GM23338 (cell line): Measurements from ENCODE around the gene DAAM2. TPM values are rescaled to one million over a fixed set of nuclear protein-coding genes. Genes with fewer than 3 reads are reported as not detected.

Experiments used
- ATAC-seq: fragments of 200-7000 bp; cut with Tn5 transposase; 3 replicates; pipeline ENCODE4 v1.9.1; 2020
- DNase-seq: peaks from one replicate; pipeline ENCODE4 v3.0.0-alpha.2; 2015; ENCODE audit warnings: low spot score
- H2AFZ ChIP-seq: fragments of 200-600 bp; sonication (generic); 2 replicates; pipeline ENCODE4 v1.8.0; 2016; ENCODE audit warnings: antibody characterized with exemption, mild to moderate bottlenecking, moderate library complexity
- H3F3A ChIP-seq: fragments of 200-600 bp; sonication (generic); replicated peaks from 2 replicates; pipeline ENCODE4 v1.8.0; 2017; ENCODE audit warnings: antibody characterized with exemption, mixed run types, low read depth
- H3K27ac ChIP-seq: fragments of 200-600 bp; sonication (generic); 2 replicates; pipeline ENCODE4 v1.6.1; 2016; ENCODE audit warnings: low read depth
- H3K27me3 ChIP-seq: fragments of 200-600 bp; sonication (generic); 2 replicates; pipeline ENCODE4 v1.8.0; 2016; ENCODE audit warnings: mild to moderate bottlenecking, mixed run types, moderate library complexity; ENCODE audit not compliant: insufficient read depth
- H3K36me3 ChIP-seq: fragments of 200-600 bp; sonication (generic); 2 replicates; pipeline ENCODE4 v1.8.0; 2016; ENCODE audit warnings: mild to moderate bottlenecking; ENCODE audit not compliant: insufficient read depth
- H3K4me1 ChIP-seq: fragments of 200-600 bp; sonication (generic); 2 replicates; pipeline ENCODE4 v1.8.0; 2016; ENCODE audit warnings: mild to moderate bottlenecking, moderate library complexity; ENCODE audit not compliant: insufficient read depth
- H3K4me2 ChIP-seq: fragments of 200-600 bp; sonication (generic); 2 replicates; pipeline ENCODE4 v1.7.1; 2017; ENCODE audit warnings: mixed run types
- H3K4me3 ChIP-seq: fragments of 200-600 bp; sonication (generic); 2 replicates; pipeline ENCODE4 v1.6.1; 2016; ENCODE audit warnings: mixed run types
- H3K79me2 ChIP-seq: fragments of 200-600 bp; sonication (generic); replicated peaks from 2 replicates; pipeline ENCODE4 v1.8.0; 2017; ENCODE audit warnings: mild to moderate bottlenecking; ENCODE audit not compliant: insufficient read depth
- H3K9me2 ChIP-seq: fragments of 200-600 bp; sonication (generic); 2 replicates; pipeline ENCODE4 v1.8.0; 2017; ENCODE audit not compliant: insufficient read depth
- H4K20me1 ChIP-seq: fragments of 200-600 bp; sonication (generic); replicated peaks from 2 replicates; pipeline ENCODE4 v1.8.0; 2017; ENCODE audit warnings: mild to moderate bottlenecking; ENCODE audit not compliant: insufficient read depth
- H3K27ac Mint-ChIP-seq: 2 replicates; pipeline ENCODE4 v1.8.0; 2020; ENCODE audit warnings: inconsistent platforms, mild to moderate bottlenecking, moderate library complexity, mixed read lengths
- H3K27me3 Mint-ChIP-seq: 3 replicates; pipeline ENCODE4 v1.8.0; 2022; ENCODE audit warnings: low read depth, mild to moderate bottlenecking, moderate library complexity, mixed read lengths, inconsistent platforms; ENCODE audit not compliant: insufficient read depth, poor library complexity
- H3K36me3 Mint-ChIP-seq: 3 replicates; pipeline ENCODE4 v1.8.0; 2021; ENCODE audit warnings: low read depth, mild to moderate bottlenecking, inconsistent platforms, moderate library complexity, mixed read lengths
- H3K4me1 Mint-ChIP-seq: 3 replicates; pipeline ENCODE4 v1.8.0; 2020; ENCODE audit warnings: mild to moderate bottlenecking, inconsistent platforms, mixed read lengths
- H3K4me3 Mint-ChIP-seq: 3 replicates; pipeline ENCODE4 v1.8.0; 2021; ENCODE audit warnings: moderate library complexity, mild to moderate bottlenecking, inconsistent platforms, mixed read lengths
- H3K9me3 Mint-ChIP-seq: 3 replicates; pipeline ENCODE4 v1.8.0; 2020; ENCODE audit warnings: moderate library complexity, mild to moderate bottlenecking, inconsistent platforms, mixed read lengths
- JUNB ChIP-seq: IDR thresholded peaks from one replicate; pipeline ENCODE4 v1.6.1; 2016; ENCODE audit warnings: antibody characterized with exemption; ENCODE audit not compliant: unreplicated experiment
- NANOG ChIP-seq: IDR thresholded peaks from 2 replicates; pipeline ENCODE4 v1.6.1; 2016; ENCODE audit warnings: antibody characterized with exemption, borderline replicate concordance
- POLR2AphosphoS5 ChIP-seq: IDR thresholded peaks from 2 replicates; pipeline ENCODE4 v1.6.1; 2016; ENCODE audit warnings: antibody characterized with exemption, low read depth
- REST ChIP-seq: IDR thresholded peaks from one replicate; pipeline ENCODE4 v1.6.1; 2018; ENCODE audit warnings: antibody characterized with exemption; ENCODE audit not compliant: unreplicated experiment
- polyA plus RNA-seq: library from polyadenylated mRNA; unstranded; fragments of >200 nt; fragmentation: Nextera tagmentation; extraction: Ambion mirVana; gene quantifications from 2 replicates; pipeline ENCODE4 v1.2.1, GENCODE V29; 2016
- total RNA-seq: library from RNA; depleted of rRNA; stranded (reverse); fragments of >200 nt; shearing (Covaris generic); gene quantifications from 2 replicates; pipeline ENCODE4 v1.2.3, GENCODE V29; 2014
- TF ChIP-seq, protein P1 (sequence below): fragments of 250-450 bp; sonication (Bioruptor Pico); IDR thresholded peaks from 2 replicates; pipeline ENCODE4 v1.5.0; 2020; ENCODE audit warnings: mild to moderate bottlenecking, moderate library complexity

DAAM2 gene
- total and polyA plus RNA-seq, 2 experiments from 2014 or later, result 1.4 to 4.9 TPM

GRCh38 chr6:39787322-39787721 is 4.9 kb upstream of the DAAM2 start:
- Histone ChIP-seq H3K4me1 (peaks cover 6% of the 10 kb centered on the region), H3K79me2 (no peaks in the 10 kb centered on the region), H2AFZ (no peak overlapping the region), H4K20me1 (no peaks in the 10 kb centered on the region), H3K27ac (no peak overlapping the region), H3K36me3 (no peaks in the 10 kb centered on the region), H3K27me3 (no peaks in the 10 kb centered on the region), H3K4me2 (no peak overlapping the region), H3K4me3 (no peak overlapping the region), H3K9me2 (no peaks in the 10 kb centered on the region), H3F3A (no peaks in the 10 kb centered on the region)
- no peak overlapping the region for H3K4me3 Mint-ChIP-seq
- no peak overlapping the region for H3K27ac Mint-ChIP-seq
- no peak for ATAC-seq
- H3K36me3 Mint-ChIP-seq, result no peaks in the 10 kb centered on the region
- no peaks in the 10 kb centered on the region; the same call in 2 of the 3 replicates for H3K9me3 Mint-ChIP-seq
- TF ChIP-seq JUNB, result no peak
- TF ChIP-seq REST, result no peak
- no peak for TF ChIP-seq NANOG
- TF ChIP-seq POLR2AphosphoS5, result no peak
- TF ChIP-seq, protein P1, sequence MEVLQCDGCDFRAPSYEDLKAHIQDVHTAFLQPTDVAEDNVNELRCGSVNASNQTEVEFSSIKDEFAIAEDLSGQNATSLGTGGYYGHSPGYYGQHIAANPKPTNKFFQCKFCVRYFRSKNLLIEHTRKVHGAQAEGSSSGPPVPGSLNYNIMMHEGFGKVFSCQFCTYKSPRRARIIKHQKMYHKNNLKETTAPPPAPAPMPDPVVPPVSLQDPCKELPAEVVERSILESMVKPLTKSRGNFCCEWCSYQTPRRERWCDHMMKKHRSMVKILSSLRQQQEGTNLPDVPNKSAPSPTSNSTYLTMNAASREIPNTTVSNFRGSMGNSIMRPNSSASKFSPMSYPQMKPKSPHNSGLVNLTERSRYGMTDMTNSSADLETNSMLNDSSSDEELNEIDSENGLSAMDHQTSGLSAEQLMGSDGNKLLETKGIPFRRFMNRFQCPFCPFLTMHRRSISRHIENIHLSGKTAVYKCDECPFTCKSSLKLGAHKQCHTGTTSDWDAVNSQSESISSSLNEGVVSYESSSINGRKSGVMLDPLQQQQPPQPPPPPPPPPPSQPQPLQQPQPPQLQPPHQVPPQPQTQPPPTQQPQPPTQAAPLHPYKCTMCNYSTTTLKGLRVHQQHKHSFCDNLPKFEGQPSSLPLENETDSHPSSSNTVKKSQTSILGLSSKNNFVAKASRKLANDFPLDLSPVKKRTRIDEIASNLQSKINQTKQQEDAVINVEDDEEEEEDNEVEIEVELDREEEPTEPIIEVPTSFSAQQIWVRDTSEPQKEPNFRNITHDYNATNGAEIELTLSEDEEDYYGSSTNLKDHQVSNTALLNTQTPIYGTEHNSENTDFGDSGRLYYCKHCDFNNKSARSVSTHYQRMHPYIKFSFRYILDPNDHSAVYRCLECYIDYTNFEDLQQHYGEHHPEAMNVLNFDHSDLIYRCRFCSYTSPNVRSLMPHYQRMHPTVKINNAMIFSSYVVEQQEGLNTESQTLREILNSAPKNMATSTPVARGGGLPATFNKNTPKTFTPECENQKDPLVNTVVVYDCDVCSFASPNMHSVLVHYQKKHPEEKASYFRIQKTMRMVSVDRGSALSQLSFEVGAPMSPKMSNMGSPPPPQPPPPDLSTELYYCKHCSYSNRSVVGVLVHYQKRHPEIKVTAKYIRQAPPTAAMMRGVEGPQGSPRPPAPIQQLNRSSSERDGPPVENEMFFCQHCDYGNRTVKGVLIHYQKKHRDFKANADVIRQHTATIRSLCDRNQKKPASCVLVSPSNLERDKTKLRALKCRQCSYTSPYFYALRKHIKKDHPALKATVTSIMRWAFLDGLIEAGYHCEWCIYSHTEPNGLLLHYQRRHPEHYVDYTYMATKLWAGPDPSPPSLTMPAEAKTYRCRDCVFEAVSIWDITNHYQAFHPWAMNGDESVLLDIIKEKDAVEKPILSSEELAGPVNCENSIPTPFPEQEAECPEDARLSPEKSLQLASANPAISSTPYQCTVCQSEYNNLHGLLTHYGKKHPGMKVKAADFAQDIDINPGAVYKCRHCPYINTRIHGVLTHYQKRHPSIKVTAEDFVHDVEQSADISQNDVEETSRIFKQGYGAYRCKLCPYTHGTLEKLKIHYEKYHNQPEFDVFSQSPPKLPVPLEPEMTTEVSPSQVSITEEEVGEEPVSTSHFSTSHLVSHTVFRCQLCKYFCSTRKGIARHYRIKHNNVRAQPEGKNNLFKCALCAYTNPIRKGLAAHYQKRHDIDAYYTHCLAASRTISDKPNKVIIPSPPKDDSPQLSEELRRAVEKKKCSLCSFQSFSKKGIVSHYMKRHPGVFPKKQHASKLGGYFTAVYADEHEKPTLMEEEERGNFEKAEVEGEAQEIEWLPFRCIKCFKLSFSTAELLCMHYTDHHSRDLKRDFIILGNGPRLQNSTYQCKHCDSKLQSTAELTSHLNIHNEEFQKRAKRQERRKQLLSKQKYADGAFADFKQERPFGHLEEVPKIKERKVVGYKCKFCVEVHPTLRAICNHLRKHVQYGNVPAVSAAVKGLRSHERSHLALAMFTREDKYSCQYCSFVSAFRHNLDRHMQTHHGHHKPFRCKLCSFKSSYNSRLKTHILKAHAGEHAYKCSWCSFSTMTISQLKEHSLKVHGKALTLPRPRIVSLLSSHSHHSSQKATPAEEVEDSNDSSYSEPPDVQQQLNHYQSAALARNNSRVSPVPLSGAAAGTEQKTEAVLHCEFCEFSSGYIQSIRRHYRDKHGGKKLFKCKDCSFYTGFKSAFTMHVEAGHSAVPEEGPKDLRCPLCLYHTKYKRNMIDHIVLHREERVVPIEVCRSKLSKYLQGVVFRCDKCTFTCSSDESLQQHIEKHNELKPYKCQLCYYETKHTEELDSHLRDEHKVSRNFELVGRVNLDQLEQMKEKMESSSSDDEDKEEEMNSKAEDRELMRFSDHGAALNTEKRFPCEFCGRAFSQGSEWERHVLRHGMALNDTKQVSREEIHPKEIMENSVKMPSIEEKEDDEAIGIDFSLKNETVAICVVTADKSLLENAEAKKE (CRISPR knock-in tag), result no peak
- peaks cover 6% of the 10 kb centered on the region; the same call in 2 of the 3 replicates for H3K4me1 Mint-ChIP-seq
- peaks cover 5% of the 10 kb centered on the region for H3K27me3 Mint-ChIP-seq
- DNase-seq, result no peak
